WERI-Rb-1 (cell line): Measurements from ENCODE around the gene ISCU.

Experiments used
- DNase-seq: peaks from one replicate; pipeline ENCODE4 v3.0.0-alpha.2; 2020
- H3K27ac ChIP-seq: fragments of 250-450 bp; sonication (Bioruptor Pico); 2 replicates; pipeline ENCODE4 v1.5.1; 2020; ENCODE audit warnings: mild to moderate bottlenecking, moderate library complexity
- H3K27me3 ChIP-seq: fragments of 250-450 bp; sonication (Bioruptor Pico); 2 replicates; pipeline ENCODE4 v1.5.1; 2021; ENCODE audit warnings: mild to moderate bottlenecking, low read depth, moderate library complexity; ENCODE audit not compliant: insufficient read depth, severe bottlenecking
- H3K36me3 ChIP-seq: fragments of 250-450 bp; sonication (Bioruptor Pico); 2 replicates; pipeline ENCODE4 v1.5.1; 2020; ENCODE audit warnings: mild to moderate bottlenecking, moderate library complexity
- H3K4me3 ChIP-seq: 2 replicates; pipeline ENCODE4 v1.5.1; 2011; ENCODE audit warnings: low read depth, mild to moderate bottlenecking, control low read depth, low read length
- H3K9me3 ChIP-seq: fragments of 250-450 bp; sonication (Bioruptor Pico); 2 replicates; pipeline ENCODE4 v1.5.1; 2021; ENCODE audit warnings: mild to moderate bottlenecking, moderate library complexity; ENCODE audit not compliant: severe bottlenecking
- TF ChIP-seq, protein P1 (sequence below): IDR thresholded peaks from 2 replicates; pipeline ENCODE4 v1.5.1; 2011; ENCODE audit warnings: low read depth, mild to moderate bottlenecking, control low read depth, inconsistent platforms, low read length

The ISCU gene

DNA sequence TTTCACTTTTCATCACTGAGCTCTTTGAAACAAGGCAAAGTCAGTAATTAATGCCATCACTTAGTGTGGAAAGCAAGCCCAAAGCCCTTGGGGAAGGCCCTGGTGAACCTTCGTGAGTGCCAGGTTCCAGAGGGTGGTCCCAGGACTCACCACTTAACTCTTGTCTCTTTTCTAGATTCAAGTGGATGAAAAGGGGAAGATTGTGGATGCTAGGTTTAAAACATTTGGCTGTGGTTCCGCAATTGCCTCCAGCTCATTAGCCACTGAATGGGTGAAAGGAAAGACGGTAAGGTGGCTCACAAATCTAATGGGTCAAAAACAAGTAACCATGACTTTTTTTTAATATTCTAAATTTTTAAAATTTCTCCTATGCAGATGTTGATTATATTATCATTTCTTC lies 2.8 kb downstream of the ISCU start:
- H3K4me3 ChIP-seq: no peak overlapping the region
- peaks cover 52% of the 10 kb centered on the region for H3K36me3 ChIP-seq
- no peaks in the 10 kb centered on the region for H3K9me3 ChIP-seq
- no peaks in the 10 kb centered on the region for H3K27me3 ChIP-seq
- no peak for DNase-seq
- H3K27ac ChIP-seq: no peak overlapping the region
- TF ChIP-seq, protein P1, sequence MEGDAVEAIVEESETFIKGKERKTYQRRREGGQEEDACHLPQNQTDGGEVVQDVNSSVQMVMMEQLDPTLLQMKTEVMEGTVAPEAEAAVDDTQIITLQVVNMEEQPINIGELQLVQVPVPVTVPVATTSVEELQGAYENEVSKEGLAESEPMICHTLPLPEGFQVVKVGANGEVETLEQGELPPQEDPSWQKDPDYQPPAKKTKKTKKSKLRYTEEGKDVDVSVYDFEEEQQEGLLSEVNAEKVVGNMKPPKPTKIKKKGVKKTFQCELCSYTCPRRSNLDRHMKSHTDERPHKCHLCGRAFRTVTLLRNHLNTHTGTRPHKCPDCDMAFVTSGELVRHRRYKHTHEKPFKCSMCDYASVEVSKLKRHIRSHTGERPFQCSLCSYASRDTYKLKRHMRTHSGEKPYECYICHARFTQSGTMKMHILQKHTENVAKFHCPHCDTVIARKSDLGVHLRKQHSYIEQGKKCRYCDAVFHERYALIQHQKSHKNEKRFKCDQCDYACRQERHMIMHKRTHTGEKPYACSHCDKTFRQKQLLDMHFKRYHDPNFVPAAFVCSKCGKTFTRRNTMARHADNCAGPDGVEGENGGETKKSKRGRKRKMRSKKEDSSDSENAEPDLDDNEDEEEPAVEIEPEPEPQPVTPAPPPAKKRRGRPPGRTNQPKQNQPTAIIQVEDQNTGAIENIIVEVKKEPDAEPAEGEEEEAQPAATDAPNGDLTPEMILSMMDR: no peak

DNA sequence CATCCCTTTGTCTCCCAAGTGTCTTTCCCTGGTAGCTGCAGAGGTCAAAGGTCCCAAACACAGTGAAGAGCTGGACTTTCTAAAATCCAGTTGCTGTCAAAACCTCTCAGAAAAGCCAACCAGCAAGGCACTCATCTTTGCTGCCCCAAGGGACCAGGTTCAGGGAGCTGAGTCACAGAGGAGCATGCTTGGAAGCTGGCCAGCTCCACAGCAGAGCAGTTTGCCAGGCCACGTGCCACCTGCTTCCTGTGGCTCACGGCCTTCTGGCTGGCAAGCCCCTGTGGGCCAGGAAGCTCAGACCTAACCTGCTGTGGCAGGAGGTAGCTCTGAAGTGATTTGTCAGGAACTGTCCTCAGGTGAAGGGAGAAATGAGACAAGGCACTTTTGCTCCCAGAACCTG lies 3.6 kb downstream of the ISCU start:
- DNase-seq: no peak
- TF ChIP-seq, protein P1: no peak
- no peak overlapping the region for H3K27ac ChIP-seq
- no peaks in the 10 kb centered on the region for H3K27me3 ChIP-seq
- H3K4me3 ChIP-seq: no peak overlapping the region
- H3K36me3 ChIP-seq: peaks cover 46% of the 10 kb centered on the region
- no peaks in the 10 kb centered on the region for H3K9me3 ChIP-seq

DNA sequence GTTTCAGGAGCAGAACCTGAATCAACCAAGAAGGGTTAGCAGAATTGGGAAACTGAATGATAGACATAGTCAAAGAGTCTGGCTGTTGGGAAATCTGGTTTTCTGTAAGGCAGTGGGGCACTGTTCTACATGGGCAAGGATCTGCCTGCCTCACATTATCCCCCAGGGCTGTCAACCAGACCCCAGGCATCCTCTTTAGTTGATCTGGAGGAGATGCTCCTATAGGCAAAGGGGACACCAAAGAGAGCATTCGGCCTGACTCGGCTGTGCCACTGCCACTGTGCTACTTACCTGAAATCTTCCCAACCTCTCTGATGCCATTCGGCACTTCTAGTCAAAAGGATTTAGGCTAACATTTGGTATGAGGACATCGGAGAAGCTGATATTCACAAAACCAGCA lies 4.1 kb downstream of the ISCU start:
- Histone ChIP-seq H3K4me3 (no peak overlapping the region), H3K36me3 (peaks cover 46% of the 10 kb centered on the region), H3K27me3 (no peaks in the 10 kb centered on the region), H3K27ac (no peak overlapping the region), H3K9me3 (no peaks in the 10 kb centered on the region)
- TF ChIP-seq, protein P1: no peak
- no peak for DNase-seq

DNA sequence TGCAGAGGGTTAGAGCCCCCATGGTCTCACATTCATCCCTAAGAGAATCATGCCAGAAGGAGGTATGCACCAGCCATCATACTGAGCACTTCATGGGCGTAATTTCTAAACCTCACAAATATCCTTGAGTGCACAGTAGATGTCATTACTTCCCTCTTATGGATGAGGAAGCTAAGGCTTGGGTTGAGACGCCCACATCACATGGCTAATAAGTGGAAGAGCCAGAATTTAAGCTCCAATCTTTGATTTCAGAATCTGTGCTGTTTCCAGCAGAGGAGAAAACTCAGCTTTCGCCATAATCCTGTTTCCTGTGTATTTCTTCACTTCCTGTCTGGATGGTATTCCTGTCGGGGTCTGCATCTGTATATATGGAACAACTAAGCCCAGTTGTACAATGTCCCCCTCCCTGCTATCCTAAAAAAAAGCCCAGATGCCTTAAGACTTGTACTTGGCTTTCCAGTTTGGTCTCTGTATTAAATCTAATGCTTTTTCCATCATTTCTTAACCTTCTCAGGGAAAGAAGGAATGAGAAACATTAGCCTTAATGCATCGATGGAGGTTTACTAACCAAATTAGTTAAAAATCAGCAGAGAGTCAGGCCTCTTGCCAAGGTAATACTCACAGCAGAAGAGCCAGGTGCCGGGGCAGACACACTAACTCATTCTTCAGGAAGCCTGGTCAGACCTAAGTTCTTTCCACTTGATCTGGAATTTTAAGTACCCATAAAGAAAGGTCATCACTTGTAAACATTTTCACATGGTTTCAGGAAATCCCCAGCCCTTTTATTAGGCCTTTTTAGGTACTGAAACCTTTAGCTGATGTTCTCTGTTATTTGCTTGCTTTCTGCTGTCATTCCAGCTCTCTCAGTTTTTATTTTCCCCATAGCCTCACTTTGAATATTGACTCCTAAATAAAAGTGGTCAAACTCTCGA lies 5.3 kb downstream of the ISCU start:
- Histone ChIP-seq H3K4me3 (no peak overlapping the region), H3K27me3 (no peaks in the 10 kb centered on the region), H3K9me3 (no peaks in the 10 kb centered on the region), H3K36me3 (peaks cover 46% of the 10 kb centered on the region), H3K27ac (no peak overlapping the region)
- DNase-seq: no peak
- TF ChIP-seq, protein P1: no peak

GRCh38 chr12:108568338-108569154 lies 6.2 kb downstream of the ISCU start:
- Histone ChIP-seq H3K27ac (no peak overlapping the region), H3K4me3 (no peak overlapping the region)

More at GRCh38 chr12:108568338-108569154, 6.2 kb downstream of the ISCU start:
- Histone ChIP-seq H3K36me3 (peaks cover 46% of the 10 kb centered on the region), H3K9me3 (no peaks in the 10 kb centered on the region), H3K27me3 (no peaks in the 10 kb centered on the region)
- TF ChIP-seq, protein P1: no peak
- no peak for DNase-seq
